GM18526 (cell line): ENCODE data around the gene LRFN4.

Source experiments
- POLR2A ChIP-seq: IDR thresholded peaks from 3 replicates; pipeline ENCODE4 v1.6.1; 2011; ENCODE audit not compliant: insufficient read length; ENCODE audit errors: extremely low read depth

Gene LRFN4

GRCh38 chr11:66851698-66852465, 5.0 kb upstream of the LRFN4 start:
- TF ChIP-seq POLR2A: no peak

- TF ChIP-seq POLR2A: no peak
Measured at GRCh38 chr11:66852466-66853241, 4.2 kb upstream of the LRFN4 start.

- TF ChIP-seq POLR2A: no peak
Measured at GRCh38 chr11:66853242-66854229, 3.3 kb upstream of the LRFN4 start.

- TF ChIP-seq POLR2A: no peak
Measured at GRCh38 chr11:66854231-66854661, 2.6 kb upstream of the LRFN4 start.

- no peak for TF ChIP-seq POLR2A
Measured at GRCh38 chr11:66854729-66855211, 2.1 kb upstream of the LRFN4 start.

- TF ChIP-seq POLR2A: peak; percentile 86
Measured at GRCh38 chr11:66855574-66856495, 1.0 kb upstream of the LRFN4 start.

GRCh38 chr11:66857234-66857926, 516 bp downstream of the LRFN4 start:
- TF ChIP-seq POLR2A: no peak

- TF ChIP-seq POLR2A: no peak
Measured at GRCh38 chr11:66857927-66858185, 992 bp downstream of the LRFN4 start.

GRCh38 chr11:66858186-66858938, 1.5 kb downstream of the LRFN4 start:
- no peak for TF ChIP-seq POLR2A

GRCh38 chr11:66858939-66859685, 2.2 kb downstream of the LRFN4 start:
- no peak for TF ChIP-seq POLR2A

- TF ChIP-seq POLR2A: no peak
Measured at GRCh38 chr11:66859686-66860448, 3.0 kb downstream of the LRFN4 start.

- TF ChIP-seq POLR2A: no peak
Measured at GRCh38 chr11:66860449-66860831, 3.6 kb downstream of the LRFN4 start.
